DMS 273 (cell line): ENCODE data around the gene WFDC8.
"Not testable (repeated sequence)": the region's sequence is repeated elsewhere in the genome, so short reads cannot be mapped to it uniquely, and the experiment has no call there.

Source experiments
- DNase-seq: peaks from one replicate; lab custom pipeline; 2025; ENCODE audit not compliant: unreplicated experiment; lab: John Stamatoyannopoulos, UW

Gene WFDC8

DNA sequence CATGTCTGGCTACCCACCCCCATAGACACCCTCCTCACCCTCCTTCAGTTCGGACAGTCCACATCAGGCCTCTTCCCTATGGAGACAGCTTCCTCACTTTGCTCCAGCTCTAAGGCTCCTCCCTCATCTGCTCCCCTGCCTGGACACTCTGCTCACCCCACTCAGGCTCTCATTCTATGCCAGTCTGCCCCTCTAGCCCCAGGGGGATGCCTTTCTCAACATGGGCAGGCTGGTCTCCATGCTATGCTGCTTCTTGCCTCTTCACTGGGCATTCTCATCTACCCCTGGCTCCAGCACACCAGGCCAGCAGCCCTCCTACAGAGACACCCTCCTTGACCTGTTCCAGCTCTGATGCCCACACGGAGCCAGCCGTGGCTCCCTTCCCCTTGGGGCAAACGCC is at the start of gene WFDC8:
Gene WFDC8 (minus strand): TSS at position 101 of the 400 bp plus-strand sequence. CDS start 37 bp downstream, at position 64.
- DNase-seq = no peak

DNA sequence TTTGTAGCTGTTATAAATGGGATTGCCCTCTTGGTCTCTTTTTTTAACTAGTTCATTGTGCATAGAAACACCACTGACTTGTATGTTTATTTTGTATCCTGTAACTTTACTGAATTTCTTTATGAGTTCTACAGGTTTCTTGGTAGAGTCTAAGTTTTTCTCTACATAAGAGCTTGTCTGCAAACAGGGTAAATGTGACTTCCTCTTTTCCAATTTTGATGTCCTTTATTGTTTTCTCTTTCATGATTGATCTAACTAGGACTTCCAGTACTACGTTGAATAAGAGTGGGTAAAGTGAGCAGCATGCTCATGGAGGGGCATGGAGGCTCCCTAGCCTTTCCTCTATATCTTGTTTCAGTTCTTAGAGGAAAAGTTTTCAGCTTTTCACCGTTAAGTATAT is 47.5 kb upstream of the WFDC8 start:
- DNase-seq = no peak

DNA sequence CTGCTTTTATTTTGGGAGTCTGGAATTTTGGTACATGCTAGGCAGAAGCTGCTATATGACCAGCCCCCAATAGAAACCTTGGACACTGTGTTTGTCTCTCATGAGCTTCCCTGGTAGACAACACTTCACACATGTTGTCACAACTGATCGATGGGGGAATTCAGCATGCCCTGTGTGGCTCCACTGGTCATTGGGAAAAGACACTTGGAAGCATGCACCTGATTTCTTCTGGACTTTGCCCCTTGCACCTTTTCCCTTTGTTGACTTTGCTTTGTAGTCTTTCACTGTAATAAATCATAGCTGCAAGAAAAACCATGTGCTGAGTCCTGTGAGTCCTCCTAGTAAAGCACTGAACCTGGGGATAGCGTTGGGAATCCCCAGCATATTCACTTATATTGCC is 42.5 kb upstream of the WFDC8 start:
- no peak for DNase-seq

DNA sequence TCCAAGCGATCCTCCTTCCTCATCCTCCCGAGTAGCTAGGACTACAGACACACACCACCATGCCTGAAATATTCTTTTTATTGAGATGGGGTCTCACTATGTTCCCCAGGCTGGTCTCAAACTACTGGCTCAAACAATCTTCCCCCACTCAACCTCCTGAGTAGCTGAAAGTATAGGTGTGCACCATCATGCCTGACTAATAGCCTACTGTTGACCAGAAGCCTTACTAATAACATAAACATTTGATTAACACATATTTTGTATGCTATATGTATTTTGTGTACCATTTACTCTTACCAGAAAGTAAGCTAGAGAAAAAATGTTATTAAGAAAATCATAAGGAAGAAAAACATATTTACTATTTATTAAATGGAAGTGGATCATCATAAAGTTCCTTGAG is 38.5 kb upstream of the WFDC8 start:
- no peak for DNase-seq

DNA sequence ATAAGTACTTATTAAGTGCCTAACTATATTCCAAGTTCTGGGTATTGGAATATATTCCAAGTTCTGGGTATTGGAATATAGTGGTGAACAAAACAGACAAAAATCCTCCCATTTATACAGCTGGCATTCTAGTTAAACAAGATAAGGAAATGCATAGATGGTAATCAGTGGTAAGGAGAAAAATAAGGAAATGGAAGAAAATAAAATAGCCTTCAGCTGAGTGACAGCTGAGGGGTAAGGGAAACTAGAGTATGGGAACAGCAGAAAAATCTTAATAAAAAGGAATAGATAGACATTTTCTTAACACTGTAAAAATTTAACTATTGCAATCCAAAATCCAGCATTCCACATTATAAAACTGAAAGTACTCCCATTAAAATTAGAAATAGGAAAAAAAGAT is 33.2 kb upstream of the WFDC8 start:
- no peak for DNase-seq

DNA sequence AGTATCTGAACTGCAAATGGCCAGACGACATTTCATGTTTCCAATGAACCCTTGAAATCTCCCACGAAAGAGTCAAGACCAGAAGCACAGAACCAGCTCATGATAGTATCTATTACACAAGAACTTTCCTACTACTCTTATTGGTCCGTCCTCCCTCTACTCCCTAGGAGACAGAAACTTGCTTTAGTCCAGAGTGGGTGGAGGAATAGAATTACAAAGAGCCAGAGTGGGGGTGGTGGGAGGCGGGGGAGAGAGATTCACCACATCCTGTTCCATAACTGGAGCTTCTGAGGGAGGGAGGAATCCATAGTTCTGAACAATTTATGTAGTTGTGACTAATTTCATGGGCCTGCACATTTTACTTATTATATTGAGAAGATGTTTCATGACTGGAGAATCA is 32.0 kb upstream of the WFDC8 start:
- no peak for DNase-seq

DNA sequence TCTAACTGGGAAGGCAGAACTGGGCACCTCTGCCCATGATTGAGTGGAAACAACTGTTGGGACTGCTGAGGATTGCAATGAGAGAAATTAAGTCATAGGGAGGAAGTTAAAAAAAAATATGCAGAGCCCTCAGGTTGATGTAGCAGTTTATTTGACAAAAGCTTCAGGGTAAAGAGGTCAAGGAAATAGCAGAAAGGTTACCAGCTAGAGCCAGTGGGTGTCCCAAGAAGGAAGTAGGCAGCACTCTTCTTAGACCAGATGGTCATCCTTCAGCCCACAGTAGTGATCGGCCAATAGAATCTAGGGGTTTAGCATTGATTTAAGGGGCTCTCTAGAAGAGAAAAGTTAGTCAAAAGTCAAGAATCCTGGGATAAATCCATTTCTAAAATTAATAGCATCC is 28.7 kb upstream of the WFDC8 start:
- no peak for DNase-seq

DNA sequence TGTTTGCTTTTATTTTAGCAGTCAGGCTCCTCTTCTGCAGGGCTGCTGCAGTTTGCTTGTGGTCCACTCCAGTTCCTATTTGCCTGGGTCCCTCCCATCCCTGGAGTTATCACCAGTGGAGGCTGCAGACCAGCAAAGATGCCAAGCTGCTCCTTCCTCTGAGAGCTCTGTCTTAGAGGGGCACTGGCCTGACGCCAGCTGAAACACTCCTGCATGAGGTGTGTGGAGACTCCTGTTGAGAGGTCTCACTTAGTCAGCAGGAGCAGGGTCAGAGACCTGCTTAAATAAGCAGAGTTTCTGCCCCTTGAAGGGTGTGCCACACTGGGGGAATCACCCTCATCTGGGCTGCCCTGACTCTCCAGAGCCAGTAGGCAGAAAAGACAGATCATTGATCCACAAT is 16.2 kb upstream of the WFDC8 start:
- no peak for DNase-seq

DNA sequence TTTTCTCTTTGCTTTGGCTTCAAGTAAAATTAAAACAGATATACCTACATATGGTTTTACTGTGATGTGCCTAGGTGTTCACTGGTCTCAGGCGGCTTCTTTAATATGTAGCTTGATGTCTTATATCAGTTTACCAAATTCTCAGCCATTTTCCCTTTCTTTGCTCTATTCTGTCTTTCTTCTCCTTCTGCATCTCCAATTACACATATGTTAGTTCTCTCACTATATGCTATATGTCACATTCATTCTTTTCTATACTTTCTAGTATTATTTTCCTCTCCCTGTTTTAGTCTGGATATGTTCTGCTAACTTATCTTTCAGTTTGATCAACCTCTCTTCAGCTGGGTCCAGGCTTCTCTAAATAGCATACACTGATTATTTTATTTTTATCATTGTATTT is 14.4 kb upstream of the WFDC8 start:
- DNase-seq = no peak

DNA sequence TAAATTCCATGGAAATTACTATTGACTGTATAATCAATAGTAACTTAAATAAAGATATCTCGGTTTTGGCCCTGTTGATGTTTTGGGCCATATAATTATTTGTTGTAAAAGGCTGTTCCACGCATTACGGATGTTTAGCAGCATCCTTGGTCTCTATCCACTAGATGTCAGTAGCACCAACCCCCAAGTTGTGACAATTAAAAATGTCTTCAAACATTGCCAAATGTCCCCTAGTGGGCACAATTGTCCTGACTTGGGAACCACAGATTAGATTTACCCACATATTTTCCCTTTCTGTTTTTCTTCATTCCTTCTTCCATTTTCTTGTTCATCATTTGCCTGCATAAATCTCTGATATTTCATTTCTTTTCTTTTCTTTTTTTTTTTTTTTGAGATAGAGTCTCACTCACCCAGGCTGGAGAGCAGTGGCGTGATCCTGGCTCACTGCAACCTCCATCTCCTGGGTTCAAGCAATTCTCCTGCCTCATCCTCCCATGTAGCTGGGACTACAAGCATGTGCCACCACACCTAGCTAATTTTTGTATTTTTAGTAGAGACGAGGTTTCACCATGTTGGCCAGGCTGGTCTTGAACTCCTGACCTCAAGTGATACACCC is 13.6 kb upstream of the WFDC8 start:
- DNase-seq = peak; percentile 82

DNA sequence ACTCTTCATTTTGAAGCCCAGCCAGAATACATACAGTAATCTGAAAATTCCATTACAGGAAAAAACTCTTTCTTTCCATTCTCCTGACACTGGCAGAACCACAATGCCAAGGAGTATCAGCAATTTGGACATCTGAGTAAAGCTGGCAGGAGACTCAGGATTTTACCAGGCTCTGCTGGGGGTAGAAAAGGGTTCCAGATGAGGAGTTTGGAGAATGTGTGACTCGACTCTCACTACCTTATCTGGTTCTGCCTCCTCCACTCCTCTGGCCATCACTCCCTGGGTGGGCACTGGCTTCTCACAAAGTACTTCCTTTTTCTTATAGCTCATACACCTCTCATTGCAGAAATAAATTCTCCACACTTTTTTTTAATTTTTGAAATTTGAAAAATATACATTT is 10.6 kb upstream of the WFDC8 start:
- DNase-seq = no peak

DNA sequence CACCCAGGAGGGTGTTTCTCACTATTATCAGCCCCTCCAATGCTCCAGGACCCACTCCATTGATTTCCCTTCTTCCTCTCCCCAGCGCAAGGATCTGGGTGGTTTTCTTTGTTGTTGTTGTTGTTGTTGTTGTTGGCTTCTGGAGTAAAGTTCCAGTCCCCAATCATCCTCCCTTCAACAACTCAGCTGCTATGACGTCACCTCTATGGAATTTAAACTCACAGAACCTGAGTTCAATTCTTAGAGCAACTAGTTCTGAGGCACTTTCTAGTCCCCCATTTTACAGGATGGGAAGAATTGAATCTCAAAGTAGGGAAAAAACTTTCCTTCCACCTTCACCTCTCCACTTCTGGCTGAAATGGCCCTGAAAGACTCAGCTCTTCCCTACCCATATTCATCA is 9.7 kb upstream of the WFDC8 start:
- no peak for DNase-seq

DNA sequence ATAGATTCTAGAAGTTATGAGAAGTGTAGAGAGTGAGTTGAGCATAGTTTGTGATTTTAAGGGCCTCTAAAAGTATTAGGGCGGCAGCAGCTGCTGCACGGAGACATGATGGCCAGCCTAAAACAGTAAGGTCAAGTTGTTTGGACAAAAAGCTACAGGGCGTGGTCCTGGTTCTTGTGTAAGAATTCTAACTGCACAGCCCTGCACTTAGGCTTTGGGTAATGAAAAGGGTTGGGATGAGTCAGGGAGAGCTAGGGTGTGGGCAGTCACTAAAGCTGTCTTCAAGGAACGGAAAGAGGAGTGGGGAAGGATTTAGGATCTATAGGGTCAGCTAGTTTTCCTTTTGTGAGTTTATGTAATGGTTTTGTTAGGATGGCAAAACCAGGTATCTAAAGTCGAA is 6.9 kb upstream of the WFDC8 start:
- DNase-seq = not testable (repeated sequence)

DNA sequence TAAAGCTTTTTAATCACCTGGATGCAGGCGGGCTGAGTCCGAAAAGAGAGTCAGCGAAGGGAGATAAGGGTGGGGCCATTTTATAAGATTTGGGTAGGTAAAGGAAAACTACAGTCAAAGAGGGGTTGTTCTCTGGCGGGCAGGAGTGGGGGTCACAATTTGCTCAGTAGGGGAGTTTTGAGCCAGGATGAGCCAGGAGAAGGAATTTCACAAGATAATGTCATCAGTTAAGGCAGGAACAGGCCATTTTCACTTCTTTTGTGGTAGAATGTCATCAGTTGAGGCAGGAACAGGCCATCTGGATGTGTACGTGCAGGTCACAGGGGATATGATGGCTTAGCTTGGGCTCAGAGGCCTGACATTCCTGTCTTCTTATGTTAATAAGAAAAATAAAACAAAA is 5.2 kb upstream of the WFDC8 start:
- DNase-seq = not testable (repeated sequence)

DNA sequence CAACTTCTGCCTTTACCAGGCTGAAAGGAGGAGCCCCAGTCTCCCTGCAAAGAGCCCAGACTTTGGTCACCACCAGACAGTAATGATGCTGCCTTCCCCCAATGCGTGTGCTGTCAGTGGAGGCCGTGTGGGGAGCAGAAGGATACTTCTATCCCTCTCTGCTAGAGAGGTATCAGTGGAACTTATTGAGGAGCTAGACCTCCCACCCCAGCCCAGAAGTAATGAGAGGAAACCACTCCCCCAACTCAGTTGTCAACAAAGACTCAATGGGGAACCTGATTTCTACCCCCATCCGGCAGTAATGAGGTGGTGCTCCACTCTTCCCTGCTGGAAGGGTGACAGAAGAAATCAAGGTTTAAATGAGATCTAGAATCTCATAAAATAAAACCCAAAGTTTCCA is 4.4 kb upstream of the WFDC8 start:
- DNase-seq = no peak

DNA sequence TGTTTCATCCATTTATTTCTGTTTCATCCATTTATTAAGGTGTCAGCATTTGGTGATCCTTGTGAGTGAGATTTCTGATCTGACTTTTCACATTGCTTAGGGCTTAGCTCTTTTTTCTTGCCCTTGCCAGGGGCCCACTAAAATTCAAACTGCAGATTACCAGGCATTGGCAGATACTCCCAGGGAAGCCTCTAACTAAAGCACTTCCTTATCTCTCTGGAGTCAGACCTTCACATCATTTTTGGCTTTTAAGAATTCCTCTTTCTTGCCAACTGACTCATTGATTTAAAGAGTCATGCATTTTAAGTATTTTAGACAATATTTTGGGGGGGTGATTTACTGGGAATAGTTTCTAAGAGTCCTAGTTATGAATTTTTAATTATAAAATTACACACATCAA is 2.6 kb upstream of the WFDC8 start:
- no peak for DNase-seq

DNA sequence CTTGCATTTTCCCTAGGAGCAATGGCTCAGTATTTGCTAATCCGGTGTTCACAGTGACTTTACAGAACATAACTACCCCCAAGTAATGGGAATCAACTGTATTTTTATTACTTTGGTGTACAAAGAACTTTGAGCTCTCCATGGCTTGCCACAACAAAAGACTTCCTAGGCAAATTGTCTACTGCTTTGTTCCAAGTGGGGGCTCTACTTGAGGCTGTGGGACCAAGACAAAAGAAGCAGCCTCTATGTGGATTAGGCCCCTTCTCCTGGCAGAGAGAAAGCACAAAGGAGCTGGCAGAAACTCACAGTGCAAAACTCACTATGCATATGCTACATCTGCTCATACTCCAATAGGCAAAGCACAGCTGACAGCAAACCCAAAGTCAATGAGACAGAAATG is 853 bp downstream of the WFDC8 start:
- DNase-seq = no peak

DNA sequence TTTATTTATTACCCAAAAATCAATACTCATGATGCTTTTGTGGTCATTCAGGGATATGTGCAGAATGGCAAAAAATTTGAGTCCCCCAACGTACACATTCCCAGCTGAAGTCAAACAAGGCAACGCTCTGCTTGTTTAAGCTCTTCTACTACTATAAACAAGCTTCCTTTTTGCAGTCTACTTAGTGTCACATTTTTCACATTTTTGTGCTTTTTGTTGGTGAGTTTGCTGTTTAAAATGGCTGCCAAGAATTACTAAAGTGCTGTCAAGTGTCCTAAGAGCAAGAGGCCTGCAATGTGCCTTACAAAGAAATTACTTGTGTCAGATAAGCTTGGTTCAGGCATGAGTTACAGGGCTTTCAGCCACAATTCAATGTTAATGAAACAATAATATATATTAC is 2.1 kb downstream of the WFDC8 start:
- no peak for DNase-seq

DNA sequence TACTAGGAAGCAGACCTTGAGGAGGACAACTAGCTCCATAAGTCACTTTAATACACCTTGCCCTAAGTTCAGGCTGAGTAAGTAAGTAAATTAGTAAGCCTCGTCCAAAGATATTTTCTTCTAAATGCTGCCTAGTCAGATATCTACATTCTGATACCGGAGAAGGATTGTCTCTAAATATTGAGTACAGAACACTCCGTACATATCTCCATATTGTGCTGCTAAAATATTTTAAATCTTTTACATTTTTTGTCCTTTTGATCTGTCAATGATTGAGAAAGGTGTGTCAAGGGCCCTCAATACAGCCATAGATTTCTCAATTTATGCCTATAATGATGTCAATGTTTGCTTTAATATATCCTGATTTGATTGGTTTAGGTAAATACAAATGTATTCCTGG is 3.2 kb downstream of the WFDC8 start:
- DNase-seq = no peak

DNA sequence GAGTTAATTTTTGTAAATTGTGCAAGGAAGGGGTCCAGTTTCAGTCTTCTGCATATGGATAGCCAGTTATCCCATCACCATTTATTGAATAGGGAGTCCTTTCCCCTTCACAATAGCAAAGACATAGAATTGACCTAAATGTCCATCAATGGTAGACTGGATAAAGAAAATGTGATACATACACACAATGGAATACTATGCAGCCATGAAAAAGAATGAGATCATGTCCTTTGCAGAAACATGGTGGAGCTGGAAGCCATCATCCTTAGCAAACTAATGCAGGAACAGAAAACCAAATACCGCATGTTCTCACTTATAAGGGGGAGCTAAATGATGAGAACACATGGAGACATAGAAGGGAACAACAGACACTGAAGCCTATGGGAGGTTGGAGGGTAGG is 9.4 kb downstream of the WFDC8 start:
- DNase-seq = not testable (repeated sequence)

DNA sequence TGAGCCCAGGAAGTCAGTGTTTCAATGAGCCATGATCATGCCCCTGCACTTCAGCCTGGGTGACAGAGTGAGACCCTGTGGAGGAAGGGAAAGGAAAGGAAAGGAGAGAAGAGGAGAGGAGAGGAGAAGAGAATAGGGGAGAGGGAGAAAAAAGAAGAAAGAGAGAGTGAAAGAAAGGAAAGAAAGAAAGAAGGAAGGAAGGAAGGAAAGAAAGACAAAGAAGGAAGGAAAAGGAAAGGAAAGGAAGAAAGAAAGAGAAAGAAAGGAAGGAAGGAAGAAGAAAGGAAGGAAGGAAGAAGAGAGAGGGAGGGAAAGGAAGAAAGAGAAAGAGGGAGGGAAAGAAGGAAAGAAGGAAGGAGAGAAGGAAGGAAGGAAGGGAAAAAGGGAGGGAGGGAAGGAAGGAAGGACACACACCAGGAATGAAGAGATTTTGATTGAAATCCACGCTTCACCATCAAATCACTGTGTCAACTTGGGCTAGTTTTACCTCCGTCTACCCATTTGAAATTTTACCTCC is 14.3 kb downstream of the WFDC8 start:
- DNase-seq = no peak

DNA sequence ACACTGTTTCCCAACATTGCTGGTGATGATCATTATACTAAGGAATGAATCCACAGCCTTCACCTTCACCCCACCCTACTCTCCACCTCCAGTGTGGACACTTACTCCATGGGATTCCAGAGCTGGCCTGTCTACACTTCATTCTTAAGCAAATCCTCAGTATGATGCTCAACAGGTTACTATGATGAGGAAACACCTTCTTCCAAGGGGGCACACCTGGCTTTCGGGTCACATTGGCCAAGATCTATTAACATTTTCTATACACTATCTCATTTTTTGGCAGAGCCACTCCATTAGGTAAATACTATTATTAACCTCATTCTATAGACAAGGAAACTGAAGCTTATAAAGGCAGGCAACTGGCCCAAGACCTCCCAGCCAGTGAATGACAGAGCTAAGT is 23.9 kb downstream of the WFDC8 start:
- DNase-seq = no peak

DNA sequence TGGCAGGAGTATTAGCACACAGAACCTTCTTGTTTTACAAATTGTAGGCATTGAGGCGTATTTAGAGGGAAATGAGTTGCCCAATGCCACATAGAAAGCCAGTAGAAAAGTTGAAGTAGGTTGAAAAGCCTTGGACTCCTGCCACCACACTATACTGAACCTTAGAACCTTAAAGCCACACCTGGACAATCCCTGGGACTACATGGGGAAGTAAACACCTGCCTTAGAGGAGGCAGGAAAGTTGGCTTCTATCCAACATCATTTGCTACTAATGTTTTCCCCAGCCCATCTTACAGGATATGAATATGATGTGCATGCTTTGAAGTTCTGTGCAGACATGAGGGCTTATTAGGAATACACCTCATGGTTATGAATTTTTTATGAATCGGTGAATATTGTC is 26.6 kb downstream of the WFDC8 start:
- DNase-seq = no peak
